GM12873 (cell line): ENCODE data around the gene SUPT5H.

ENCODE experiments used
- TF ChIP-seq, protein P1 (sequence below): IDR thresholded peaks from 2 replicates; pipeline ENCODE4 v1.5.1; 2012; ENCODE audit warnings: low read depth, mild to moderate bottlenecking, moderate library complexity, low read length, control low read depth; ENCODE audit not compliant: insufficient read depth; ENCODE audit errors: missing control alignments

The SUPT5H gene

DNA sequence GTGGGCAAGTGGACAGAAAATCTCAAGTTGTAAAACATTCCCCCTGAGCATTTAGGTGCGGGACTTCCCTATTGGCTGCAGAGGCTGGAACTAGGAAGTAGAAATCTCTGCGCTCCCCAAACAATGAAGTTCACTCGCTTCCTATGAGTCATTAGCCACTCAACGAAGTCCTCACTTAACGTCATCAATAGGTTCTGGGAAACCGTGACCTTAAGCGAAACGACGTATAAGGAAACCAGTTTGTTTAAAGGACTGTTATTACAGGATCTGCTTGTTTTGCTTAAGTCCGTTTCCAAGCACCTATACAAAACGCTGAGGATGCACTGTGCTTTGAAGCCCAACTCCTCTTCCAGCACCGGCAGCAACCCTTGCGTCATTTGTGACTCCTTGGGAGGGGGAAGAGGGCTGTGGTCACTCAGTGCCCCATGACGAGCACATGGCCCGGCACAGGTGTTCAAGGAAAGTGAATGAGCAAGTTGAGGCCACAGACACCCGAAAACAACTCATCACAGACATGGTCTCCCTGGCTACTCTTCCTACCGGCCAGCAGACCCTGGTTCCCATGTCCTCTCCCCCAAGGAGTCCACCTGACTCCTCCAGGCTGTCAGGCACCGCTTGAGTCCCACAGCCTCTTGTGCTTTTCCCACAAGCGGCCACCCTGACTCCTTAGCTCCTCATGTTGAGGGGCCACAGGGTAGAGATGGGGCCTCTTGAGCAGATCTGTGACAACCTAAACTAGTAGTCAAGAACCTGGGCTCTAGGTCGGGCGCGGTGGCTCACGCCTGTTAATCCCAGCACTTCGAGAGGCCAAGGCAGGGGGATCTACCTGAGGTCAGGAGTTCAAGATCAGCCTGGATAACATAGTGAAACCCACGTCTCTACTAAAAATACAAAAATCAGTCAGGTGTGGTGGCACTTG lies 14.4 kb upstream of the SUPT5H start:
- TF ChIP-seq, protein P1, sequence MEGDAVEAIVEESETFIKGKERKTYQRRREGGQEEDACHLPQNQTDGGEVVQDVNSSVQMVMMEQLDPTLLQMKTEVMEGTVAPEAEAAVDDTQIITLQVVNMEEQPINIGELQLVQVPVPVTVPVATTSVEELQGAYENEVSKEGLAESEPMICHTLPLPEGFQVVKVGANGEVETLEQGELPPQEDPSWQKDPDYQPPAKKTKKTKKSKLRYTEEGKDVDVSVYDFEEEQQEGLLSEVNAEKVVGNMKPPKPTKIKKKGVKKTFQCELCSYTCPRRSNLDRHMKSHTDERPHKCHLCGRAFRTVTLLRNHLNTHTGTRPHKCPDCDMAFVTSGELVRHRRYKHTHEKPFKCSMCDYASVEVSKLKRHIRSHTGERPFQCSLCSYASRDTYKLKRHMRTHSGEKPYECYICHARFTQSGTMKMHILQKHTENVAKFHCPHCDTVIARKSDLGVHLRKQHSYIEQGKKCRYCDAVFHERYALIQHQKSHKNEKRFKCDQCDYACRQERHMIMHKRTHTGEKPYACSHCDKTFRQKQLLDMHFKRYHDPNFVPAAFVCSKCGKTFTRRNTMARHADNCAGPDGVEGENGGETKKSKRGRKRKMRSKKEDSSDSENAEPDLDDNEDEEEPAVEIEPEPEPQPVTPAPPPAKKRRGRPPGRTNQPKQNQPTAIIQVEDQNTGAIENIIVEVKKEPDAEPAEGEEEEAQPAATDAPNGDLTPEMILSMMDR = no peak

DNA sequence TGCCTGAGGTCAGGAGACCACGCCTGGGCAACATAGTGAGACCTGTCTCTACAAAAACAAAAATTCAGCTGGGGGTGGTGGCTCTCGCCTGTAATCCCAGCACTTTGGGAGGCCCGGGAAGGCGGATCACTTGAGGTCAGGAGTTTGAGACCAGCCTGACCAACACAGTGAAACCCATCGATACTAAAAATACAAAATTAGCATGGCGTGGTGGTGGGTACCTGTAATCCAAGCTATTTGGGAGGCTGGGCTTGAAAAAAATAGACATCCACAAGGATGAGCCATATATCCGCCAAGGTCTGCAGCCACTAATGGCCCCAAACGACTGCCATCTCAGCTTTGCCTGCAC lies 12.7 kb upstream of the SUPT5H start:
- TF ChIP-seq, protein P1 = no peak

DNA sequence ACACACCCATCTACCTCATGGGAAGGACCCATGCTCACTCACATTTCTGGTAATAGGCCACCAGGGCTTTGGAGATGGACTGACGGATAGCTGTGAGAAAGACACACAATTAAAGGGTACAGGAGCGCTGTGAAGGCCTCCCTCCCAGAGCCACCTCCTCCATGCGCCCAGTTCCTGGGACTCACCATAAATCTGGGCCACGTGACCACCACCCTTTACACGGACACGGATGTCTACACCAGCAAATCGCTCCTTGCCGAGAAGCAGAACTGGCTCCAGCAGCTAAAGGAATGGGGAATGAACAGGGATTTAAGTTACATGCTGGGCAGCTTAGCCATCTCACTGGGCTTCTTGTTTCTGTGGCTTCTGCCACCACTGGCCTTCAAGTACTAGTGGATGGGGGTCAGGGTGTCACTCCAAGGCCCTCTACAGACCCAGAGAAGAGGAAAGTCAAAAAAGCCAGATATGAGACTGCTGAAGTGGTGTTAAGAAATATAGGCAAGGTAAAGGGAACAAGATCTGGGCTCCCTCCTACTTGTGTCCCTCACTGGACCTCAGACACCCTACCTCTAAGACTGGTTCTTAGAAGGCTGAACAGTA lies 11.8 kb upstream of the SUPT5H start:
- TF ChIP-seq, protein P1 = no peak

DNA sequence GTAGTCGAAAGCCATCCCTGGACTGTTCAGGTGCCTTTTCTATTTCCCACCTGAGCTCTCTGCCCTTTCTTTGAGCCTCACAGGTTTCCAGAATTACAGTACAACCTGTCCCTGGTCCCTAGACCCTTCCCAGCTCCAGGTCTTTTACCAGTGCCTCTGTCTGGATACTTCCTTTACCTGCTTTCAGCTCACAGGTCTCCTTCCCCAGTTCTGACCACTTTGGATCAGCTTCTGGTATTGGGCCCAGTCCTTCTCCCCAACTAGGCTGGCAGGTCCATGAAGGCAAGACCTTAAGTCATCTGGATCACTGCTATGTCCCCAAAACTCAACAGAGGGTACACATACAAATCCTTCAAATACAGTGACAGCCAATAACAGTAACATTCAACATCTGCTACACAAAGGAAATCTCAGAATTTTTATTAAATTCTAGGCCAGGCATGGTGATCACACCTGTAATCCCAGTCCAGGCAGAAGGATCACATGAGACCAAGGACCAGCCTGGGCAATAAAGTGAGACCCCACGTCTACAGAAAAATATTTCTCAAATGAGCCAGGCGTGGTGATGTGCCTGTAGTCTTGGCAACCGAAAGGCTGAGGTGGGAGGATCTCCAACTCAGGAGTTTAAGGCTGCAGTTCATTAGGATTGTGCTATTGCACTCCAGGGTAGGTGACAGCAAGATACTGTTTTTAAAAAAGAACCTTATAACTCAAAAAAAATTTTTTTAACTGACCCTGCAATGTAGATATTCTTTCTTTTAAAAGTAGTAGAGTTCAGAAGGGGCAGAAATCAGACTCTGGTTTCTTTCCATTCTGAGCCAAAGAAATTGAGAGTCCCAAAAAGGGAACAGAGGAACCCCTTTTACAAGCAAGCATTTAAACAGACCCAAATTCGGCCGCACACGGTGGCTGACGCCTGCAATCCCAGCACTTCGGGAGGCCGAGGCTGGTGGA lies 11.0 kb upstream of the SUPT5H start:
- TF ChIP-seq, protein P1 = no peak

DNA sequence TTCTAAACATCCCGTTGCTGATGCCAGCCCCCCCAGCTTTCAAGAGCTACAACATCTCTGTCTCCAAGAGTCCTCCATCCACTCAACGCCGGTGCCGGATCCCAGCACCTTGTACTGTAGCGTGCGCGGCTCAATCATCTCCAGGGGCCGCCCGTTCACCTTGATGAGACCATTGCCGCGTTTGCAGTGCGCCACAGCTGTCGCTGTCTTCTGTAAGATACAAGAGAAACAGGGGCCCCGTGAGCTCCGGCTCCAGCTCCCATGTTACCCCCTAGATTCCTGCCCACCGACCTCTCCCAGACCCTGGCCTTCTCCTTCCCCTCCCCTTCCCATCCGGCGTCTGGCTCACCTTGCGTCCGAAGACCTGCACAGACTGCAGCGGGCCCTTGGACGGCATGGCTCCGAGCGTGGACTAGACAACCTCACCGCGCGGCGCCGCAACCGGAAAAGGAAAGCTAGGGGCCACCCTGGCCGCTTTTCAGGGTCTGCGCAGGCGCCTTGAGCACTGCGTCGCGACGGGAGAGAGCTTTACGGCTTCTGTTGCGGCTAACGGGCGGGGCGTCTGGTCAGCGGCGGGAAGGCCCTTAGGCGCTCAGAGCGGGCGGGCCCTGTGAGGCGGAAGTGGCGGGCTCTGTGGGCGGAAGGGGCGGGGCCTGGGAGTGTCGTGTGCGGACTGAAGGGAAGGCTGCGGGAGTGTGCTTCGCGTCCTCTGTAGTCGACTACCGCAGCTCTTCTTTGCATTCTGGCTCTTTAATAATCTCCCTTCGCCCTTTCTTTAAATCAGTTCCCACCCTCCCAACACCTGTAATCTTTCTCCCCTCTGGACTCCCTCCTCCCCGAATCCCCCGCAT lies 9.7 kb upstream of the SUPT5H start, which contains the start of gene RPS16:
RPS16 (minus strand) TSS at position 451 of the 851 bp plus-strand sequence; CDS start at position 397, 54 bp downstream.
- TF ChIP-seq, protein P1 = no peak

DNA sequence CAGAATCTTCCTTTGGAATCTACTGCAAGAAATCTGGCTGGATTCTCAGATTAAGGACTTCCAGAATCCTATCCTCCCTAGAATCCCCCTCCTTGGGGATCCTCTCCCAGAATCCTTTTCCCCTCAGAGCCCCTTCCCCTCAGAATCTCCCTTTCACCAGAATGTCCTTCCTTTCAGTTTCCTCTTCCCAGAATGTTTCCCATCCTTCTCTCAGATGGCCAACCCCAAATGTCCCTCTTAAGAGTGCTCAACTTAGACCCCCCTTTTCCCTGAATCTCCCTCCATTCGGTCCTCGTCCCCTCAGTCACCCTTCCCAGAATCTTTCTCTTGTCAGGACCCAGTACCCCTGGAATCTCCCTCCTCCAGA lies 9.0 kb upstream of the SUPT5H start:
- TF ChIP-seq, protein P1 = no peak
